Osteocyte (in vitro differentiated cells): ENCODE data around the gene SCLY. TPM values are rescaled to one million over a fixed set of nuclear protein-coding genes. Genes with fewer than 3 reads are reported as not detected.
A peak's percentile ranks its signal among the peaks of the same experiment; 100 is the strongest.

Experiments used
- DNase-seq: peaks from one replicate; pipeline ENCODE4 v3.0.0; 2021; ENCODE audit warnings: mixed read lengths; ENCODE audit not compliant: unreplicated experiment; ENCODE audit errors: extremely low spot score
- H3K27ac Mint-ChIP-seq: one replicate; pipeline ENCODE4 v1.8.0; 2021; ENCODE audit warnings: mild to moderate bottlenecking, mixed read lengths; ENCODE audit not compliant: unreplicated experiment
- H3K27me3 Mint-ChIP-seq: one replicate; pipeline ENCODE4 v1.8.0; 2021; ENCODE audit warnings: mixed read lengths; ENCODE audit not compliant: unreplicated experiment
- H3K36me3 Mint-ChIP-seq: one replicate; pipeline ENCODE4 v1.8.0; 2021; ENCODE audit warnings: mixed read lengths; ENCODE audit not compliant: unreplicated experiment
- H3K4me1 Mint-ChIP-seq: one replicate; pipeline ENCODE4 v1.8.0; 2021; ENCODE audit warnings: mixed read lengths; ENCODE audit not compliant: unreplicated experiment
- H3K4me3 Mint-ChIP-seq: one replicate; pipeline ENCODE4 v1.8.0; 2021; ENCODE audit warnings: mild to moderate bottlenecking, moderate library complexity, mixed read lengths; ENCODE audit not compliant: unreplicated experiment
- H3K9me3 Mint-ChIP-seq: one replicate; pipeline ENCODE4 v1.8.0; 2021; ENCODE audit warnings: mixed read lengths; ENCODE audit not compliant: unreplicated experiment
- CTCF ChIP-seq: fragments of 200-600 bp; sonication (generic); IDR thresholded peaks from 2 replicates; pipeline ENCODE4 v1.5.0; 2021; ENCODE audit warnings: antibody characterized with exemption, mild to moderate bottlenecking, moderate library complexity
- total RNA-seq: library from RNA; stranded (reverse); gene quantifications from 2 replicates; pipeline ENCODE4 v1.2.1, GENCODE V29; 2021

The SCLY gene
- total RNA-seq, 1 donor from 2014 or later: 22.1 TPM

GRCh38 chr2:238092486-238093035 is 31.8 kb downstream of the SCLY start:
- DNase-seq: peak; percentile 76
- Mint-ChIP-seq H3K9me3 (no peaks in the 10 kb centered on the region), H3K4me1 (peaks cover 6% of the 10 kb centered on the region), H3K27ac (no peak overlapping the region), H3K36me3 (peaks cover 13% of the 10 kb centered on the region), H3K27me3 (no peaks in the 10 kb centered on the region), H3K4me3 (no peak overlapping the region)
- no peak for TF ChIP-seq CTCF

GRCh38 chr2:238093181-238094140 is 32.7 kb downstream of the SCLY start:
- Mint-ChIP-seq H3K4me1 (peaks cover 6% of the 10 kb centered on the region), H3K27me3 (no peaks in the 10 kb centered on the region), H3K9me3 (no peaks in the 10 kb centered on the region), H3K4me3 (no peak overlapping the region), H3K27ac (no peak overlapping the region), H3K36me3 (peaks cover 13% of the 10 kb centered on the region)
- no peak for TF ChIP-seq CTCF
- DNase-seq: peak; percentile 69

- Mint-ChIP-seq H3K9me3 (no peaks in the 10 kb centered on the region), H3K36me3 (peaks cover 9% of the 10 kb centered on the region), H3K4me3 (no peak overlapping the region), H3K4me1 (peaks cover 6% of the 10 kb centered on the region), H3K27ac (no peak overlapping the region), H3K27me3 (no peaks in the 10 kb centered on the region)
- DNase-seq: peak; percentile 80
- TF ChIP-seq CTCF: no peak
Observed at GRCh38 chr2:238094438-238095022, 33.7 kb downstream of the SCLY start.

- H3K27me3 Mint-ChIP-seq: no peaks in the 10 kb centered on the region
- H3K9me3 Mint-ChIP-seq: no peaks in the 10 kb centered on the region
- DNase-seq: no peak
- peaks cover 9% of the 10 kb centered on the region for H3K36me3 Mint-ChIP-seq
- no peak overlapping the region for H3K4me3 Mint-ChIP-seq
- peaks cover 6% of the 10 kb centered on the region for H3K4me1 Mint-ChIP-seq
- no peak overlapping the region for H3K27ac Mint-ChIP-seq
- TF ChIP-seq CTCF: no peak
Observed at GRCh38 chr2:238095143-238095542, 34.3 kb downstream of the SCLY start.
